Hematopoietic multipotent progenitor cell (in vitro differentiated cells): ENCODE measurements around the gene OTOS. TPM values are rescaled to one million over a fixed set of nuclear protein-coding genes. Genes with fewer than 3 reads are reported as not detected.
A peak's percentile ranks its signal among the peaks of the same experiment; 100 is the strongest.

ENCODE experiments used
- DNase-seq, 3 donors: peaks; one replicate each; pipeline ENCODE4 v3.0.0-alpha.2; 2011 to 2015; ENCODE audit warnings: low read depth in 2 of 3, low spot score in 2 of 3
- total RNA-seq: library from RNA; depleted of rRNA; stranded (reverse); fragments of >200 nt; gene quantifications from one replicate; pipeline ENCODE4 v1.2.3, GENCODE V29; 2012

The OTOS gene
- total RNA-seq, 1 donor: not detected

DNA sequence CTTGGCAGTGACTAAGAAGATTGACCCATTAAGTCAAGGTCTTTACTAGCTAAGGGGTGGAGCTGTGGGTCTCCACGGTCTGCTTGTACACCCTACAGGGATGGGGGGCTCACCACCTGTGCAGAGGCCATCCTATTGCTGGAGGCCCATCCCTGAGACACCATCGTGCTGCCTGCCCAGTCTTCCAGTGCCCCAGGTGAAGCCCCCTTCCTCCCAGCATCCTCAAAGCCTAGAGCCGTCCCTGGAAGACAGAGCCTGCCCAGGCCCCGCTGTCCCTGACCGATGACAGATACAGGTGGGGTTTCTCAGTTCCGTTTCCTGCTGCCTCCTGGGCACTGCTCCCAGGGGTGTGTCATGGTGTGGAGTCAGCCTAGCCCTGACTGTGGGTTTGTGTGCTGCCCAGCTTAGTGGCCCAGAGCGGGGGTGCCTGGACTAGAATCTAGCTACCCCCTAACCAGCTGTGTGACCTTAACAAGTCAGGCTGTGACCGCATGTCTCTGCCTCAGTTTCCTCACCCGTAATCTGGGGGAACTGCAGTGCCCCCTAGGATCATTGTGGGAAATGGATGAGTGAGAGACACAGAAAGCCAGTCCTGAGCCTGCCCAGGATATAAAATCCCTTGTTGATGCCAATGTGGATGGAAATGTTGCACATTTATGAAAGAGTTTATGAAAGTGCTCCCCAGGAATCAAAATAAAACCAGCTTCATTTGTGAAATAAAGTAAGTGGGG, 2.0 kb downstream of the OTOS start:
- no peak for DNase-seq

DNA sequence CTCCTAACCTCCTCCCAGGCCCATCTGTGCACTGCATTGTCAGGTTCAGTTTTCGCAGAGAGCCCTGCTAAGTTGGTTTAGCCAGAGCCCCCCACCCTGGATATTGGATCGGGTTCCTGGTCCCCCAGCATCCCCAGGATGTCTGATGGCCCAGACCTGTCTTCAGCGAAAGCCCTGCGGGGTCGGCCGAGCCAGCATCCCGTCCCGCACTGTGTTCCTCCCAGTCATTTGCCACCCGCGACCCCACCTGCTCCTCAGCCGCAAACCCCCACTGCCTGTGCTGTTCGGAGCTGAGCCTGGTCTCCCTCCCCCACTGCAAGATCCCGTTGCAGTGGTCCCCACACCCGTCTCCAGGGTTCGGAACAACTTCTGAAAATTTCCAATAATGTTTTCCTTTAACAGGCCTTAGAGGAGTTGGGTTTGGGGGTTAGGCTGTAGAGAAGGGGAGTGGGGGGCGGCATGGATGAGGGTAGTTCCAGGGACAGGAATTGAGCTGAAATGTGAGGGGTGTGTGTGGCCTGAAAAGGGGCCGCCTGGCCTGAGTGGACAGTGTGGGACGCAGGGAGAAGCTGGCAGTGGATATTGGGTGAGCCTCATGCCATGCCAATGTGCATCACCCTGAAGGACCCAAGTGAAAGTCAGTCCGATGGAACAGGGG, 2.7 kb downstream of the OTOS start:
- no peak for DNase-seq

DNA sequence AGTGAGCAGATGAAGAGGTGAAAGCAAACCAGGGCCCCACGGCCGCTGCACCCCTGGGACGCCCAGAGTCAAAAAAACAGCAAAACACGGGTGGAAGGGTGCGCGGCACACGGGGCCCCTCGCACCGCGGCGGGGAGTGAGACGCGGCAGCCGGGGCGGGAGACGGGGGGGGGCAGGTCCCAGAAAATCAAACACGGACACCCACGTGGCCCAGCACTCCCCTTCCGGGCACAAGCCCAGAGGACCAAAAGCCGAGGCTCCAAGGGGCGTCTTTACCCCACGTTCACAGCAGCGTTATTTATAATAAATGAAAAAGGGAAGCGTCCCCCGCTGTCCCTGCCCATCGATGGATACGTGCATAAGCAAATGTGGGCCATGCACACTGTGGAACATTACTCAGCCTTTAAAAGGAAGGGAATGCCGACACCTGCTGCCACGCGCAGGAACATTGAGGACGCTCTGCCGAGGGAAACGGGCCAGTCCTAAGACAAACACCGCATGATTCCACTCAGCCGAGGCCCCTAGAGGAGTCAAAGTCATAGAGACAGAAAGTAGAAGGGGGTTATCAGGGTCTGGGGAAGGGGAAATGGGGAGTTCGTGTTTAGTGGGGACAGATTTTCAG, 3.7 kb downstream of the OTOS start:
- DNase-seq: peak in 1 of 3 donors; percentile 40

DNA sequence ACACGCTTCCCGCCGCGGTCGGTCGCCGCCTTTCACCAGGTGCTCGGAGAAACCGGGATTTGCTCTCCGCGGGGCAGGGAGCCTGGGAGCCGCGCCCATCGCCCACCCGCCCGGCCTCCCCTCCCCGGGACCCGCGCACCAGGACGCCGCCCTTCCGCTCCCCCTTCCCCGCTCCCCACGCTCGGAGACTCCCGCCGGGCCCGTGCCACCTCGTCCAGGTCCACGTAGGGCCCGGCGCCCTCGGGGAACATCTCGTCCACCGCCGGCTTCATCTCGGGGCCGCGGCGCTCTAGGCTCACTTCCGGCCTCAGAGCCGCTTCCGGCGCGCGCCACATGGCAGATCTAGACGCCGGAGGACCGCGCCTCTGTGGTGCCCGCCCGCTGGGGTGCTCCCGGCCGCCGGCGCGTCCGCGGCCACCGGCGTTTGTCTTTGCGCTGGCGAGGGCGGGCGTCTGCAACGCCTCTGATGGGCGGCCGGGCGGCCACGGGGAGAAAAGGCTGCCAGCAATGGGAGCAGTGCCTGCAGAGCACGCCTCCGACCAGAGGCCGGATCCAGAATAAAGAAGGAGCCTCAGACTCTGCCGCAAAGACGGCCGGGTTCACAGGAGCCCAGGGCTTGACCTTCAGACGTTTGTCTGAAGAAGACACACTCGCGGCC, 4.3 kb downstream of the OTOS start, which contains the start of gene COPS9:
Gene COPS9 (minus strand): TSS at position 293 of the 658 bp plus-strand sequence. CDS start 21 bp downstream, at position 272.
- peak; percentile 68 to 90 (median 89) for DNase-seq

DNA sequence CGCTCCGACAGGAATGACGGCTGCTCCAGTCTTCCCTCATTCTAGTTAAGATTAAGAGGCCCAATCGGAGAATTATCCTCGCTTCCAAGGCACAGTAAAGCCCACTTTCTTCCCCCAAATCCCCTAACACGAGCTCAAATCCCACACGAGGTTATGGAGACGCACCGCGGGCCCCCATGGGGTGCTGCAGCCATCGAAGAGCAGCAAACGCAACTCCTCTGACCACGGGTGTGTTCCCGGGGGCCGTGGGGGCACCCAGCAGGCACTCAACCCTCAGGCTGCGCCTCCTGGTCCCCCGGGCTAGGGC, 4.8 kb downstream of the OTOS start:
- DNase-seq: no peak

DNA sequence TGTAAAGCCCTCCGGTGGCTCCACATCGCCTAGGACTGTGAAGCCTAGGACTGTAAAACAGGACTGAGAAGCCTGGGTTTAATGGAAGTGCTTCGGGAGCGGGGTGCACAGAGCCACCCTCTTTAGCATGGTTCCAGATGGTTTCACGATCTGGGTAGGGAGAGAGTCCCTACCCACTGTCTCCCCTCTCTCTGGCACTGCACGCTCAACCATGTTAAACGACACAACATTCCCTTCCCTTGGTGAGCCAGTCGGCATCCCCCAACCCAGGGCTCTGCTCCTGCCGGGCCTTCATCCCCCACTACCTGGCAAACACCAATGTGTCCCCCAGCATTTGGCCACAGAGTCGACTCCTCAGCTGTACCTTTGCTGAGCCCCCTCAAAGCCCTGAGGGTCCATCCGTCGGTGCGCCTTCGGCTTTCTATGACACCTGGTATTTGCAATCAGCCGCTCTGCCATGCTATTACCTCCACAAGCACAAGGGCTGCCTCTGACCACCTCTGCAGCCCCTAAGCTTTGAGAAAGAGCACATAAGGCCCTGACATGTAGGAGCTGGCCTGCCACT, 5.4 kb downstream of the OTOS start:
- no peak for DNase-seq

DNA sequence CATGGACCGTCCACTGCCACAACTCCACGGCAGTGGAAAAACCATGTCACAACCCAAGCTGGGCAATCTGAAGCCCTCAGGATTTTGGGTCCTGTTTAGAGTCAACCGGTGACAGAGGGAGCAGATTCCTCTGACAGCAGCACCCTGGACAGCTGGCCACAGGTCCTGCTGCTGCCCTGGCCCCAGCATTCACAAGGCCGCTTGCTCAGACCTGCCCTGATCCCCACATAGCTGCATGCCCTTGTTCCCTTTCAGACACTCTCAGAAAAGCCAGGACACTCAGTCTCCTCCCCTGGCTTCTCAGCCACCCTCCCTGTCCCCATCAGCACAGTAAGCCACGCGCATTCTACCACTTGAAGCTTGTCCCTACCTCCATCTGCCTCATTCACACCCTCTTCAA, 6.0 kb downstream of the OTOS start:
- no peak for DNase-seq

DNA sequence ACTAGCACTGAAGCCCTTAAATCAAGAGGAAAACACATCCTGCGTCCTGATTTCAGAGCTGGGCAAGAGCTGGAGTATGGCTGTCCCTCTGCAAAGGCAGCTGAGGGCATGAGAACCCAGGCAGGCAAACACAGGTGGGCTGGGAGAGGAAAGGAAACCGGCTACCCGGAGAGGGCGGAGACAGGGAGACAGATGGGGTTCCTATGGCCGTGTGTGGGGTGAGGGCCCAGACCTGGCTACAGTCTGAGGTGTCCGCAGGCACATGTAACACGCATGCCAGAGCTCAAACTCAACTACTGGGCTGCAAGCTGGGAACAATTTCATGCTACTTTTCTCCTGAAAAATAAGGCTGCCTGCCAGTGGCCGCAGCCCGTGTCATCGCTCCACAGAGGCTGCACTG, 7.1 kb downstream of the OTOS start:
- DNase-seq: no peak

DNA sequence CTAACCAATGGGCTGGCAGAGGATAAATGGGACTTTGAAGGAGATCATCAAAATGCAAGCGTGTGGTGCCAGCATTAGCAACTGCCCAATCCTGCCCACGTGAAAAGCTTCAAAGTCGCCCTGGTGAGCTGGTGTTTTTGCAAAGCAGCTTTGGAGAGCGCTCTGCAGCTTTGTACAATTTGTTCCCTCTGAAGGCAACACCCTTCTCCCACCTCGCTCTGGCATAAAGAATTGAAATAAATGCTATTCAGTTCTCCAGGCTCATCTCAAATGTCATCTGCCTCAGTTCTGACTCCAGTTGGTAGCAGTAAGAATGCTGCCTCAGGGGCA, 7.8 kb downstream of the OTOS start:
- no peak for DNase-seq

DNA sequence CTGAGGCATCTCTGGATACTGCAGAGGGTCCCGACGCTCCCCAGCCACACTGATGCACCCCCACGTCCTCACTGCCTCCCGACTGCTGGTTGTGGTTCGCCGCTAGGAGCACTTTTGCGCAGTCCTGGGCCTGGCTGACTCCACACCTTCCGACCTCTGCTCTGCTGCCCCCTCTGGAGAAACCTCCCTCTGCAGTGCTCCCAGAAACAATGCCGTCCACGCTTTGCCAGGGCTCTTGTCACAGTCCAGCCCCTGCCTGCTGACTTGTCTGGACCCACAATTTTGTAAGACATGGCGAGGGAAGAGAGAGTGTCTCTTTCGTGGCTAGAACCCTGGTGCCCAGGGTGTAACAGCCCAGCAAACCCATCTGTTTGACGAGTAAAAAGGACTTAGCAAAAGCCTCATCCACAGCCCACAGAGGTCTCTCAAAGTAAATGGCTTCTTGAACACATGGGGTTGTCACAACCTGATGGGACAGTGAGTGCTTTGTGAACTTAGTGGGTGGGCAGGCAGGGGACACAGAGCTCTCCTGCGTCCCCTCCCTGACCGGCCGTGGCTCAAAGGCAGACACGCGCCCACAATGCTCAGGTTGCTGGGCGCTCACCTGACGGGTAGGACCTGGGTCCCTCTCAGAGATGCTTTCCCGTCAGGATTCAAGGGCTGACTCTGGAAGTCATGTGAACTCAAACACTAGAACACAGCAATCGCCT, 8.4 kb downstream of the OTOS start:
- no peak for DNase-seq

DNA sequence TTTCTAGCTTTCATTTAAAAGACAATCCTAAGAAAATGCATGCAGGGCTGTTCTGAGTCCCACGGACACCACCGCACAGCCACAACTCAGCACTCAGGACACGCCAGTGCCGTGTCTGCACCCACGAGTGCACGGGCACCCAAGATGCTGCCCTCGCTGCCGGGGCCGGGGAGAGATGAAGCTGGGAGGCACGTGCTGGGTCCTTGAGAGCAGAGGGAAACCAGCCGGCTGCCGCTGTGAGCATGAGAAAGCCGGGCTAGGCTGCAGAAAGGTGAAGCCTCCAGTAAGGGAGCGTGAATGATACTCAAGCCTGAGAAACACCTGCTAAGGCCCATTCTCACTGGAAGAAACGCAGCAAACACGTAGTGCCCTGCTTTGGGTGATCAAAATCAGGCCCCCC, 9.2 kb downstream of the OTOS start:
- no peak for DNase-seq

DNA sequence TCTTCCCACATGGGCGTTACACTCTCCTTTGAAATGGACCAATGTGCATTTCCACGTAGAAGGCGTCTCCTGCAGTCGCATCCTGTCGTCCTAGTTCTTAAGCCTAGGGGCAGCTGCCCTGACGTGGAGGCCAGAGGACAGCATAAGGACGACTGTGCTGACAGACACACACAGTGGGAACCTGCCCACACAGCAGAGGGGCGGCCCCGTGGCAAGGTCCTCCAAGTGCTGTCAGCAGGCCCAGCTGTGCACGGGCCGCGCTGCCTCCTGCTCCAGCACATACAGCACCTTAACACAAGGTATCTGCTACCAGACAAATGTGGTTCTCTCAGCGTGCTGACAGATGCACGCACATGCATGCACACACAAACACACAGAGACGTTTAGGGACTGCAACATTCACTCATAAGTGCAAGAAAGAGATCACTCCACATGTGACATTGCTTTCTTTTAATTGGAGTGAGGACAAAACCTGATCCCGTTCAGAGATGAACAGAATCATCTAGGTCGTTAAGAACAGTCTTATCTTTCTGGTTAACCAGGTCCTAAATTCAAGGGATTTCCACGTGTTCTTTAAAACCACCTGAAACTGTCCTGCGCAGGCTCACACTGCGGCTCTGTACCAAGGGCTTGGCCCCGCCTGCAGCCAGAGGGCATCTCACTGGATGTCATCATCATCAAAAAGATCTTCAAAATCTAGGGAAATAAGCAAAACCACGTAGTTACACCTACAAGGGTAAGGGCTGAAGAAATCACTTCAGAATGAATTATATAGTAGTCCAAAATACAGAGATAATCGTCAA, 9.9 kb downstream of the OTOS start:
- DNase-seq: no peak

DNA sequence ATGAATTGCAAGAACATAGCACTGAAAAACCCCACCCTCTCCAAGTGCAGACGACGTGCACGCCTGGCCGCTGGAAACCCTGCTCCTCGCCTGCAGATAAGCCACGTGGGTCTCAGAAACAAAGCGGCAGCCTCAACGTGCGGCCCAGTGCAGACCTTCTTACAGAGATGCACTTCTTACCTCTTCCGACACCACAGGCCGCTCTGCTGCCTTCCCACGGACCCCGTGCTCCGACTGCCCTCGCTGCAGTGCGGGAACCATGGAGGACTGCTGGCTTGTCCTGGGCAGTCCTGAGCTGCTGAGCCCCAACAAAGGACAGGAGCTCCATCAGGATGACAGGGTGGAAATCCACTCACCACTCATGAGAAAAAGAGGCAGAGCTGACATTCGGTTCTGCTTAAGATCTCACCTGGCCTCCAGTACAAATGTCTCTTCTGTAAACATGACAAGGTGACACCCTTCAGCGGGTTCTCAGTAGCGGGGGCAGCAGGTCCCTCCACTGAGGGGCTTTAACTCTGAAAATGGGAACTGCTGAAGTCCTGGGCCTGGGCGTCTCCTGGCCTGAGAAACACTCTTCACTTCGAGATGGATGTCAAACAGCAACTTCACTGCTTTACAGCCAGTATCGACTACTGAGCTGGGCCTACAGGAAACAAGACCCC, 10.6 kb downstream of the OTOS start:
- DNase-seq: no peak

DNA sequence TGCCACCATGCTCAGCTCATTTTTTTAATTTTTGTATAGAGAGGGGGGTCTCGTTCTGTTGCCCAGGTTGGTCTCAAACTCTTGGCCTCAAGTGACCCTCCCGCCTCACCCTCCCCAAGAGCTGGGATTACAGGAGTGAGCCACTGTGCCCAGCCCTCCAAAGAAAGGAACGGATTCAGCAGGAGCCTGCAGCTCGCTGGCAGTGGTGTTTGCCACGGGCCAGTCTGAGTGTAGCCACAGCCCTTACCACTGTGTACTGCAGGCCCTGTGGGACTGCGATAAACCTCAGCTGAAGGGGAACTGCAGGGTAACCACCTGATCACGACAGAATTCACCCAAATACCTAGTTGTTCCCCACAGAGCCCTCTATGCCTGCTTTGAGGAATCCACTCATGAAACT, 11.1 kb downstream of the OTOS start:
- DNase-seq: no peak

DNA sequence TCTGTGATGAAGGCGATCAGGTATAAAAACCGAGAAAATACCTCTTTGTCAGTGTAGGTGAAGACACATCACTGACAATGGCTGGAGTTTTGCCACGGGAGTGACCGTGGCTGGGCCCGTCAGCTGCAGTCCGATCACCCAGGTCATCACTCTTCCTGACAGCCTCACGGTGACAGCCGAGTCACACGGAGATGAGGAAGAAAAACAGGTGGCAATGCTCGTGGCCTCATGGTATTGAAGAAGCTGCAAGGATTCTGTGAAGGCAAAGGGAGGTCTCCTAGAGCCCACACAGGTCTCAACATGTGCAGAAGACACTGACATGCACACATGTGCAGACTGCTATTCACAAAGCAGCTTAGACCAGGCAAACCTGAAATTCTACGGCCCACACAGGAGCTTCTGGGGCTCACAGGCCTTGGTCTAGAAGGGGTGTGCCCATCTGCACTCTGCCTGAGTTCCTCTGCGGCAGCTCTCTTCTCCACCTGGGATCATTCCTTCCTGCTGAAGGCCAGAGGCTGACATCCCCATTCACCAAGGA, 11.8 kb downstream of the OTOS start:
- no peak for DNase-seq

DNA sequence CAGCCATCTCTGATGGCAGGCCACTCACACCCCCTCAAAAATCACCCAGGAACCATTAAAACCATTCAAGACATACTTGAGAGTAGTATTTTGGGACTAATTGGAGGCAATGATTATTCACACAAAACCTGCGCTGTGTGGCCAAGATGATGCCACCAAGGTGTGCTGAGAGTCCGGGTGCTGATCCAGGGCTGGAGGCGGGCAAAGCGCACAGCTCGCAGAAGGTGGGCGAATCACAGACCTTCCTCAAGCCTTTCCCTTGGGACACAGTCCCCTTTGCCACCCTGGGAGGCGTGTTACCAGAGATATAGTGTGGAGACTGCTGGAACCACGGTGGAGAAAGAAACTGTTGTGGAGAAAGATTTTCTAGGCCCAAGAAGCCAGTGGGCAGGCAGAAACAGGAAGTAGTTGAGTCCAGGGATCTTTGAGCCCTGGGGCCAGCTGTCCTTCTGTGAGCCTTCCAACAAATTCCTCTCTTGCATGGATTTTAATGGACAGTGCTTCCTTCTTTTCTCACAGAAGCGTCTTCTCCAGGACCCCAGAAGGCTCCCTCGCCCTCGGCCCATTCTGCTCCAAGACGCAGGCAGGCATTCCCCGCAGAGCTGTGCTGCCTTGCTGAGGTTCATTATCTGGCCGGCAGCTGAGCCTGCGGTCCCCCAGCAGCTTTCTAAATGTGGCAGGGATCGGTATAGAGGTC, 12.4 kb downstream of the OTOS start:
- DNase-seq: no peak

DNA sequence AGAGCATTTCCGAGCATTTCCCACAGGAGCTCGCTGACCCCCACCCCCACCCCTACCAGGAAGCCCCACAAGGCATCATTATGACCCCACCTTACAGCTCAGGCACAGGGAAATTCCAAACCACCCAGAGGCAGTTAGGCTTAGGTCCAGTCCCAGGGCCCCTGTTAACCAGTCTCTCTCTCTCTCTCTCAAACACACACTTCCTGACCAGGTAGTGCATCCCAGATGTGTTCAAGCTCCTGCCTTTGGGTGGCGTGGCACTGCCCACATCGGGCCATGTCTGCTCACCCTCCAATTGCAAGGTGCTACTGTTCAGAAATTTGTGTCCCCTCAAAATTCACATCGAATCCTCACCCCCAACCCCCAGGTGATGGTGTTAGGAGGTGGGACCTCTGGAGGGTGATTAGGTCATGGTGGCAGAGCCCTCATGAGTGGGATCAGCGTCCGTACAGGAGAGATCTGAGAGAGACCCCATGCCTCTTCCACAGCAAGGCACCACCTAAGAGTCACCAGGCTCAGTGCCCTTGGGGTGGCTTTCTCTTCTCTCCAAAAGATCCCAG, 13.2 kb downstream of the OTOS start:
- no peak for DNase-seq

DNA sequence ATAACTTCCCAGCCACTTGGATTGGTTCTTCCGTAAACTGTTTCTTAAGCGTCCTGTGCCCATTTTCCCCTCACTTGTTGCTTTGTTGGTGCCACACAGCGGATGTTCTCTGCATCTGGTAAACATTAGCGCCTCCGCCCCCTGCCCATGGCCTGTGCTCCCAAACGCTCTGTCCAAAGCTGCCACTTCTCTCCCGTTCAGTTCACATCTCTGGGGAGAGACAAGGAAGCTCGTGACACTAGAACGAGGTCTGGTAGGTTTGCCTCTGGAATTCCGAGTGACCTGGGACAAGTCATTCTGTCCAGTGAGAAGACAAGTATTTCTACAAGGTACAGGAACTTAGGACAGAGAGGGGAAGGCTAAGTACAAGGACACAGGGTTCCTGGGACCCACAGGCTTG, 13.7 kb downstream of the OTOS start:
- DNase-seq: no peak
